ENCODE data around the gene ADAMTS10. TPM values are rescaled to one million over a fixed set of nuclear protein-coding genes. Genes with fewer than 3 reads are reported as not detected.
A peak's percentile ranks its signal among the peaks of the same experiment; 100 is the strongest.
"Not testable (repeated sequence)": the region's sequence is repeated elsewhere in the genome, so short reads cannot be mapped to it uniquely, and the experiment has no call there.

The ADAMTS10 gene
- total RNA-seq, 1 experiment from 2014 or later, result 17.0 TPM

GRCh38 chr19:8631425-8631819, 20.9 kb upstream of the ADAMTS10 start:
- H3K27me3 ChIP-seq, result no peaks in the 10 kb centered on the region
- peaks cover 14% of the 10 kb centered on the region for H3K9me3 ChIP-seq
- H3K4me3 ChIP-seq, result no peak overlapping the region
- DNase-seq, result peak; percentile 98
- H3K36me3 ChIP-seq, result no peaks in the 10 kb centered on the region

GRCh38 chr19:8630796-8631424, 20.4 kb upstream of the ADAMTS10 start:
- DNase-seq, result no peak
- peaks cover 14% of the 10 kb centered on the region for H3K9me3 ChIP-seq
- no peaks in the 10 kb centered on the region for H3K27me3 ChIP-seq
- no peak overlapping the region for H3K4me3 ChIP-seq
- H3K36me3 ChIP-seq, result no peaks in the 10 kb centered on the region

- Histone ChIP-seq H3K36me3 (no peaks in the 10 kb centered on the region), H3K27me3 (no peaks in the 10 kb centered on the region), H3K9me3 (peaks cover 14% of the 10 kb centered on the region), H3K4me3 (no peak within 1 kb of the TSS)
- DNase-seq, result no peak
These were observed 19.6 kb upstream of the ADAMTS10 start, which contains the start of gene NFILZ for GRCh38 chr19:8629996-8630683. NFILZ (plus strand) TSS chr19:8630633; CDS start chr19:8676766, 46,133 bp downstream.

GRCh38 chr19:8629184-8629583, 18.7 kb upstream of the ADAMTS10 start:
- no peak for DNase-seq
- Histone ChIP-seq H3K36me3 (no peaks in the 10 kb centered on the region), H3K4me3 (no peak overlapping the region), H3K9me3 (peaks cover 14% of the 10 kb centered on the region), H3K27me3 (no peaks in the 10 kb centered on the region)

GRCh38 chr19:8626842-8627241, 16.3 kb upstream of the ADAMTS10 start:
- Histone ChIP-seq H3K9me3 (peaks cover 14% of the 10 kb centered on the region), H3K36me3 (no peaks in the 10 kb centered on the region), H3K27me3 (no peaks in the 10 kb centered on the region), H3K4me3 (no peak overlapping the region)
- peak; percentile 95 for DNase-seq

GRCh38 chr19:8622886-8623285, 12.4 kb upstream of the ADAMTS10 start:
- not testable (repeated sequence) for H3K36me3 ChIP-seq, H3K9me3 ChIP-seq
- DNase-seq, result peak; percentile 30

GRCh38 chr19:8618751-8619150, 8.2 kb upstream of the ADAMTS10 start:
- DNase-seq, result peak; percentile 60
- no peaks in the 10 kb centered on the region for H3K9me3 ChIP-seq
- H3K4me3 ChIP-seq, result no peak overlapping the region
- H3K36me3 ChIP-seq, result no peaks in the 10 kb centered on the region
- H3K27me3 ChIP-seq, result no peaks in the 10 kb centered on the region

More at GRCh38 chr19:8622886-8623285, 12.4 kb upstream of the ADAMTS10 start:
- H3K27me3 ChIP-seq, H3K4me3 ChIP-seq: not testable (repeated sequence)

- H3K9me3 ChIP-seq, result no peaks in the 10 kb centered on the region
- H3K36me3 ChIP-seq, result no peaks in the 10 kb centered on the region
- DNase-seq, result no peak
- no peaks in the 10 kb centered on the region for H3K27me3 ChIP-seq
- H3K4me3 ChIP-seq, result no peak overlapping the region
These were observed 7.5 kb upstream of the ADAMTS10 start for GRCh38 chr19:8617984-8618383.

- not testable (repeated sequence) for H3K9me3 ChIP-seq, H3K4me3 ChIP-seq, DNase-seq, H3K36me3 ChIP-seq, H3K27me3 ChIP-seq
These were observed 6.8 kb upstream of the ADAMTS10 start for GRCh38 chr19:8617325-8617724.

- Histone ChIP-seq H3K36me3 (no peaks in the 10 kb centered on the region), H3K27me3 (no peaks in the 10 kb centered on the region), H3K9me3 (no peaks in the 10 kb centered on the region), H3K4me3 (no peak overlapping the region)
- DNase-seq, result no peak
These were observed 6.3 kb upstream of the ADAMTS10 start for GRCh38 chr19:8616861-8617260.

- H3K9me3 ChIP-seq, result no peaks in the 10 kb centered on the region
- peak; percentile 73 for DNase-seq
- no peak overlapping the region for H3K4me3 ChIP-seq
- H3K27me3 ChIP-seq, result no peaks in the 10 kb centered on the region
- H3K36me3 ChIP-seq, result no peaks in the 10 kb centered on the region
These were observed 5.5 kb upstream of the ADAMTS10 start for GRCh38 chr19:8615813-8616596.

- Histone ChIP-seq H3K36me3 (no peaks in the 10 kb centered on the region), H3K4me3 (no peak overlapping the region)
- peak; percentile 75 for DNase-seq
These were observed 4.5 kb upstream of the ADAMTS10 start for GRCh38 chr19:8615024-8615423.

GRCh38 chr19:8614455-8614854, 3.9 kb upstream of the ADAMTS10 start:
- H3K9me3 ChIP-seq, result no peaks in the 10 kb centered on the region
- no peak for DNase-seq
- H3K36me3 ChIP-seq, result no peaks in the 10 kb centered on the region
- H3K27me3 ChIP-seq, result no peaks in the 10 kb centered on the region
- H3K4me3 ChIP-seq, result no peak overlapping the region

More at GRCh38 chr19:8615024-8615423, 4.5 kb upstream of the ADAMTS10 start:
- no peaks in the 10 kb centered on the region for H3K9me3 ChIP-seq
- H3K27me3 ChIP-seq, result no peaks in the 10 kb centered on the region

GRCh38 chr19:8612807-8613171, 2.3 kb upstream of the ADAMTS10 start:
- H3K27me3 ChIP-seq, result no peaks in the 10 kb centered on the region
- no peak overlapping the region for H3K4me3 ChIP-seq
- H3K9me3 ChIP-seq, result no peaks in the 10 kb centered on the region
- DNase-seq, result no peak
- H3K36me3 ChIP-seq, result peaks cover 3% of the 10 kb centered on the region; the same call in 1 of the 2 replicates

GRCh38 chr19:8611877-8612806, 1.6 kb upstream of the ADAMTS10 start:
- H3K9me3 ChIP-seq, result no peaks in the 10 kb centered on the region
- H3K27me3 ChIP-seq, result no peaks in the 10 kb centered on the region
- no peak overlapping the region for H3K4me3 ChIP-seq
- peaks cover 3% of the 10 kb centered on the region; the same call in 1 of the 2 replicates for H3K36me3 ChIP-seq
- peak; percentile 99 for DNase-seq

GRCh38 chr19:8611391-8611876, 919 bp upstream of the ADAMTS10 start:
- Histone ChIP-seq H3K9me3 (no peaks in the 10 kb centered on the region), H3K4me3 (no peak overlapping the region), H3K36me3 (peaks cover 7% of the 10 kb centered on the region; the same call in 1 of the 2 replicates), H3K27me3 (no peaks in the 10 kb centered on the region)
- DNase-seq, result peak; percentile 85

All from MG63 (cell line).